Mammary epithelial cell (primary cell): ENCODE results near the gene NR2E1.

Experiments
- CTCF ChIP-seq, 2 donors: IDR thresholded peaks in 1 of 2; conservative IDR thresholded peaks in 1 of 2; 2 replicates each; pipeline ENCODE4 v1.5.1; 2011 to 2012; ENCODE audit warnings: inconsistent platforms in 2 of 2, low read length in 2 of 2, mild to moderate bottlenecking in 2 of 2, control low read depth in 1 of 2, low read depth in 1 of 2; ENCODE audit not compliant: insufficient read depth in 1 of 2; ENCODE audit errors: extremely low read depth in 1 of 2
- EZH2 ChIP-seq: IDR thresholded peaks from 2 replicates; pipeline ENCODE4 v1.6.1; 2012; ENCODE audit warnings: low read length, inconsistent platforms, borderline replicate concordance

- no peak for TF ChIP-seq CTCF (conservative IDR thresholded peaks at IDR 0.05 in 1 of 2, IDR thresholded peaks at IDR 0.05 in 1 of 2; ENCODE audit: extremely low read depth in 1 of 2, insufficient read depth in 1 of 2, low read depth in 1 of 2, low read length in 2 of 2)
- no peak for TF ChIP-seq EZH2
These were observed 1.0 kb downstream of the NR2E1 start for GRCh38 chr6:108166664-108167448.
